GM12865 (cell line): ENCODE results near the gene CCDC50.

Experiments
- DNase-seq: peaks from one replicate; pipeline ENCODE4 v3.0.0; 2010; ENCODE audit warnings: low read depth
- H3K4me3 ChIP-seq: 2 replicates; pipeline ENCODE4 v1.5.1; 2011; ENCODE audit warnings: mild to moderate bottlenecking, low read depth, low read length, control low read depth
- TF ChIP-seq, protein P1 (sequence below): IDR thresholded peaks from 2 replicates; pipeline ENCODE4 v1.5.1; 2011; ENCODE audit warnings: low read length, control low read depth, low read depth, inconsistent platforms; ENCODE audit not compliant: insufficient read depth; ENCODE audit errors: missing control alignments

CCDC50 gene

DNA sequence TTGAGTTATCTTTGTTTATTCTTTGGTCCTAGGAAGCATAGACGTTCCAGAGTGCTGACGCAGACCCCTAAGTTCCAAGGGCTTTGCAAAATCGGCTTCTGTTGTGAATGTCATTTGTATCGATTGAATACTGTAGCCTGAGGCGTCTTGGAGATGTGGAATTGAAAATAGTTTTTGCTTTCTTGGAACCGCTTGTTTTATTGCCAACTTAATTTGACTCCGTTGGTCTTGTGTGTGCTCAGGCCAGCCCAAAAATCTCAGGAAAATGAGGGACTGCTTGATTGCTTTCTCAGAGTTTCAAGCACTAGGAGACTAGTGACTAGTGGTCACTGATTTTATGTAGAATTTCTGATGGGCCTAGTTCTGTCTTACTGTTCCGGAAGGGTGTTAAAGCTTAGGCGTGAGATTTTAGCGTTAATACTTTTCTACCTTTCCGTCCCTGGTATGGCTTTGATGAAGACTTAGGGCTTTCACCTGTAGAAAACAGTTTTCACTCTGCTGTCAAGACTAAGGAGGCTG is 1.4 kb downstream of the CCDC50 start:
- no peak for DNase-seq
- TF ChIP-seq, protein P1, sequence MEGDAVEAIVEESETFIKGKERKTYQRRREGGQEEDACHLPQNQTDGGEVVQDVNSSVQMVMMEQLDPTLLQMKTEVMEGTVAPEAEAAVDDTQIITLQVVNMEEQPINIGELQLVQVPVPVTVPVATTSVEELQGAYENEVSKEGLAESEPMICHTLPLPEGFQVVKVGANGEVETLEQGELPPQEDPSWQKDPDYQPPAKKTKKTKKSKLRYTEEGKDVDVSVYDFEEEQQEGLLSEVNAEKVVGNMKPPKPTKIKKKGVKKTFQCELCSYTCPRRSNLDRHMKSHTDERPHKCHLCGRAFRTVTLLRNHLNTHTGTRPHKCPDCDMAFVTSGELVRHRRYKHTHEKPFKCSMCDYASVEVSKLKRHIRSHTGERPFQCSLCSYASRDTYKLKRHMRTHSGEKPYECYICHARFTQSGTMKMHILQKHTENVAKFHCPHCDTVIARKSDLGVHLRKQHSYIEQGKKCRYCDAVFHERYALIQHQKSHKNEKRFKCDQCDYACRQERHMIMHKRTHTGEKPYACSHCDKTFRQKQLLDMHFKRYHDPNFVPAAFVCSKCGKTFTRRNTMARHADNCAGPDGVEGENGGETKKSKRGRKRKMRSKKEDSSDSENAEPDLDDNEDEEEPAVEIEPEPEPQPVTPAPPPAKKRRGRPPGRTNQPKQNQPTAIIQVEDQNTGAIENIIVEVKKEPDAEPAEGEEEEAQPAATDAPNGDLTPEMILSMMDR, result no peak
- H3K4me3 ChIP-seq, result peak overlapping the region; percentile 87

DNA sequence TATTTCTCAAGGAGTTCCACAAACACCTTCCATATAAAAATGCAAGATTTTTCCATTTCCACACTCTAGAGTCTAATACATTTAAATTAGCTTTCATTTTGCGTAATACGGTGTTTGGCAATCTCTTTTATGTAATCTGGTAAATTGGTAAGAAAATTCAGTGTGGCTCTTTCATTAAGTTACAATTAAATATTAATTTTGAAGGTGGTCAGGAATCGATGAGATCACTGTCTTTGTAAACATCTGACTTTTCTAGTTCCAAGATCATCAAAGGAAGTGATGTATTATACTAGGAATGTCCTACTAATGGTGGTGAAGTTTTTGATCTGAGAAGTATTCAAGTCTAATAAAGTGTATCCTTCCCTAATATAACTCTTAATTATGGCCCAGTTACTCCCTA is 2.2 kb downstream of the CCDC50 start:
- peak overlapping the region; percentile 87 for H3K4me3 ChIP-seq
- no peak for DNase-seq
- TF ChIP-seq, protein P1, result no peak

DNA sequence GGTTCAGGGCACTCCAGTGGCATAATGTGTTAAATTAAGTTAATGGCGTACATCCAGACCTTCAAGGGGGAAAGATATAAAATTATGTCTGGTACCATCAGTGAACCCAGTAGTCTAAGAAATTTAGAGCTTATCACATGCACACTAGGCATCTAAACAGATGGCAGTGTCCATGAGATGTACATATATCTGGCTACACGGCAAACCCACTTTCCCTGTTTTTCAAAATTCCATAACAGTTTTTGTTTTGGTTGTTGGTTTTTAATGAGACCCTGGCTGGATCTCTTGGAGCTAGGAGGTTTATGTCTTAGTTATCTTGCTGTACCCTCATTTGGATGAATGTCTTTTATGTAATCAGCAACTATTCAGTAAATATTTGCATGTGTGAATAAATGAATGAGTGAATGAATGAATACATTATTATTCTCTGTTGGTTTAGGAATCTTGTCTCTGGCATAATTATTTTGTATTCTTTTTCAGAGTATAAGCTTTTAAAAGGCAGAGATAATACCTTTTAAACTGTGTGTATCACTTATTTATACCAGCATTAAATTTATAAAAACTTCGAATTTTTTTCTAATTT is 4.2 kb downstream of the CCDC50 start:
- H3K4me3 ChIP-seq, result peak overlapping the region; percentile 87
- TF ChIP-seq, protein P1, result no peak
- DNase-seq, result no peak

DNA sequence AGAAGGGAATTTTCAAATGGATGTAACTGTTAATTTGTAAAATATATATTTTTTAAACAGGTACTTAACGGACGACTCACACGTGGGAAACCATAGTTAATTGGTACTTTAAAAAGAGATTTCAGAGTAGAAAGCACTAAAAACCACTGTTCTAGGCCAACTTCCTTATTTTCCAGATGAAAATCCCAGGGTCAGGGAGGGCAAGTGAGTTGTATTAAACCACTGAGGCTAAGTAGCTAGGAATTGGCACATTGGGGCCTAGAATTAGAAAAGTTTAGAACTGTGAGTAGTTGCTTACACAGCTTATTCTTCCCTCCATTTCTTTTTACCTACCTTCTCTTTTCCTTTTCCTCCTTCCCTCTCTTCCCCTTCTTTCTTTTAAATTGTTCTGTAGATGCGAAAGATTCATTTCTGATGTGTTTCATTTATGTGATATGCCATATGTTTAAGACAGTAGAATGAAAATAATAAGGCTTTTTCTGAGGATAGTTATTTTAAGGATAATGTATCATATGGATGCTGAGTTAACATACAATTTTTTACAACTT is 5.2 kb downstream of the CCDC50 start:
- peak overlapping the region; percentile 46 for H3K4me3 ChIP-seq
- TF ChIP-seq, protein P1, result no peak
- DNase-seq, result no peak

DNA sequence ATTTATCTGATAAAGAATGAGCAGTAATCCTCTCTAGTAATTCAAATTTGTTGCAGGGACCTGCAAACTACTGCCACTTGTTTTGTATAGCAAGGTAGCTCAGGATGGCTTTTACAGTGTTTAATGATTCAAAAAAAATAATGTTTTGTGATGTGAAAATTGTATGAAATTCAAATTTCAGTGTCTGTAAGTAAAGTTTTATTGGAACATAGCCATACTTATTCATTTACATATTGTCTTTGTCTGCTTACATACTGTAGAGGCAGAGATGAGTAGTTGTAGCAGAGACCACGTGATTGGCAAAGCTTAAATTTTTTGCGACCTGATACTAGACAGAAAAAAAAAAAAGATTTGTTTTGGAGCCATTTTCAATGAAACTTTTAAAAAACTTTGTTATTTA is 7.6 kb downstream of the CCDC50 start:
- peak; percentile 58 for DNase-seq
- TF ChIP-seq, protein P1, result no peak
- H3K4me3 ChIP-seq, result peak overlapping the region; percentile 39

DNA sequence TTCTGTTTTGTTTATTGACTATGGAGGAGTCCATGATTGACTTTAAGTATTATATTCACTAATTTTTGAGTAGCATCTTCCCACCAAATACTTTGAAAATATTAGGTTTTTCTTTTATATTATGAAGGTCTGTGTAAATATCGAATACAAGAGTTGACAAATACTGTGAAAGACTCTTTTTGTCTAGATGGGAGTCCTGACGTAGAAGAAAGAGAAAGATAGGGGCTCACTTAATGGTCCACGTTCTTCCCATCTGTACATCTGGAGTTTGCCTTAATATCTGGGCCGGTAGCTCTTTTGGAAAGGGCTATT is 8.9 kb downstream of the CCDC50 start:
- peak overlapping the region; percentile 39 for H3K4me3 ChIP-seq
- TF ChIP-seq, protein P1, result no peak
- DNase-seq, result no peak

DNA sequence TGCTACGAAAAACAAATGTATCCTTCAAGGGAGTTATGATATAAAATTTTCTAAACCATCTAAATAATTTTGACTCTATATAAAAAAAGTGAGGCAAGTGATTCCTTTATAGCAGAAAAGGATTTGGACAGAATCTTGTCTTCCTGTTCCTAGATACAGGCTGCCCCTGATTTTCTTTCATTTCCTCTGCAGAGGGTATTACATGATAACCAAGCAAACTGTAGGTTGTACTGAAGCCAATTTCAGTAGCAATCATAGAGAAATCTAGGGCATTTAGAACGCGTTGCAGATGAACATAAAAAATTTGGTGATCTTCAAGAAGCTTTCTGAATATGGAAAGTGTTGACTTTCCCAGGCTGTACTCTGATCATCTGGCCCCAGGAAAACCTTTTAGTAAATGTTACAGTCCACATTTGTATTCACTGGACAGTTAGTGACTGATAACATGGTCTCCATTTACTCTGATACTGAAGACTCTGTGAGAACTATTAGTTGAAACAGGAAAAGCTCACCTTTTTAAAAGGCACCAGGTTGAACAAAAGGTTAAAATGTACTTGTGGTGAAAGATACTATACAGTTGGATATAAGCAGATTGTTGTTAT is 10.2 kb downstream of the CCDC50 start:
- no peak overlapping the region for H3K4me3 ChIP-seq
- TF ChIP-seq, protein P1, result no peak
- no peak for DNase-seq
